CD4-positive, alpha-beta T cell (primary cell): ENCODE measurements around the gene RLBP1. TPM values are rescaled to one million over a fixed set of nuclear protein-coding genes. Genes with fewer than 3 reads are reported as not detected.

ENCODE experiments used
- ATAC-seq: fragments of 200-7000 bp; cut with Tn5 transposase; one replicate; pipeline ENCODE4 v1.10.0; 2022; ENCODE audit warnings: mild to moderate bottlenecking; ENCODE audit not compliant: poor library complexity
- CTCF ChIA-PET: fragments of 350-600 bp; sonication (Branson Sonifier 250); formaldehyde crosslinking; loops from one replicate; lab custom pipeline; 2021; ENCODE audit warnings: antibody characterized with exemption, inconsistent platforms; lab: Charles Lee
- POLR2A ChIA-PET: fragments of 350-600 bp; sonication (Branson Sonifier 250); formaldehyde crosslinking; loops from one replicate; lab custom pipeline; 2021; ENCODE audit warnings: antibody characterized with exemption, inconsistent platforms; lab: Charles Lee
- DNase-seq, 14 experiments: peaks; one replicate each; pipeline ENCODE4 v3.0.0-alpha.2; 2013 to 2020; ENCODE audit warnings: mixed read lengths in 2 of 14
- H3K27ac ChIP-seq, 2 donors: one replicate each; pipeline versions ENCODE4 v1.5.1 to v1.7.0; 2013; ENCODE audit warnings: low read length in 2 of 2, low read depth in 1 of 2, mild to moderate bottlenecking in 1 of 2
- H3K27me3 ChIP-seq, 2 experiments: 1 replicate in 1 of 2; 2 replicates in 1 of 2; pipeline versions ENCODE4 v1.6.1 to v1.7.0; 2013; ENCODE audit warnings: low read length in 2 of 2, control low read depth in 1 of 2, mild to moderate bottlenecking in 1 of 2, moderate library complexity in 1 of 2; ENCODE audit not compliant: insufficient read depth in 2 of 2, control insufficient read depth in 1 of 2
- H3K36me3 ChIP-seq: one replicate; pipeline ENCODE4 v1.6.1; 2013; ENCODE audit warnings: low read length, control low read depth; ENCODE audit not compliant: insufficient read depth
- H3K4me1 ChIP-seq: one replicate; pipeline ENCODE4 v1.6.1; 2013; ENCODE audit warnings: low read length, control low read depth; ENCODE audit not compliant: insufficient read depth
- H3K4me3 ChIP-seq: one replicate; pipeline ENCODE4 v1.5.1; 2013; ENCODE audit warnings: mild to moderate bottlenecking, low read length, moderate library complexity
- H3K9me3 ChIP-seq, 2 experiments: 1 replicate in 1 of 2; 2 replicates in 1 of 2; pipeline versions ENCODE4 v1.6.1 to v1.7.0; 2013; ENCODE audit warnings: low read length in 2 of 2, mild to moderate bottlenecking in 2 of 2, control low read depth in 1 of 2, moderate library complexity in 1 of 2; ENCODE audit not compliant: control insufficient read depth in 1 of 2, insufficient read depth in 1 of 2
- H3K27ac Mint-ChIP-seq: one replicate; pipeline ENCODE4 v1.8.0; 2020; ENCODE audit warnings: mixed read lengths
- H3K27me3 Mint-ChIP-seq: one replicate; pipeline ENCODE4 v1.8.0; 2021; ENCODE audit warnings: mixed read lengths
- H3K36me3 Mint-ChIP-seq: one replicate; pipeline ENCODE4 v1.8.0; 2021; ENCODE audit warnings: low read depth, mixed read lengths
- H3K4me1 Mint-ChIP-seq: one replicate; pipeline ENCODE4 v1.8.0; 2021; ENCODE audit warnings: low read depth, mixed read lengths
- H3K4me3 Mint-ChIP-seq: one replicate; pipeline ENCODE4 v1.8.0; 2020; ENCODE audit warnings: mild to moderate bottlenecking, mixed read lengths
- H3K9me3 Mint-ChIP-seq: one replicate; pipeline ENCODE4 v1.8.0; 2020; ENCODE audit warnings: mixed read lengths
- CTCF ChIP-seq: fragments of 200-600 bp; IDR thresholded peaks from one replicate; pipeline ENCODE4 v1.8.0; 2022; ENCODE audit warnings: antibody characterized with exemption, mild to moderate bottlenecking
- intact Hi-C, 2 experiments: fragments of 100-400 bp; cut with DNase I in 1 of 2; cut with micrococcal nuclease in 1 of 2; formaldehyde crosslinking; loops; one replicate each; pipeline versions ENCODE4 v1.15.1 to v1.9.0; 2023 to 2025; cut with DNase I, micrococcal nuclease
- total RNA-seq, 174 experiments: library from RNA in 2 of 174; stranded (reverse) in 2 of 174; gene quantifications; one replicate each; pipeline ENCODE4 v1.2.3 and lab custom pipeline; 2021 to 2026

Gene RLBP1
- total RNA-seq, 2 experiments from 2014 or later = not detected

DNA sequence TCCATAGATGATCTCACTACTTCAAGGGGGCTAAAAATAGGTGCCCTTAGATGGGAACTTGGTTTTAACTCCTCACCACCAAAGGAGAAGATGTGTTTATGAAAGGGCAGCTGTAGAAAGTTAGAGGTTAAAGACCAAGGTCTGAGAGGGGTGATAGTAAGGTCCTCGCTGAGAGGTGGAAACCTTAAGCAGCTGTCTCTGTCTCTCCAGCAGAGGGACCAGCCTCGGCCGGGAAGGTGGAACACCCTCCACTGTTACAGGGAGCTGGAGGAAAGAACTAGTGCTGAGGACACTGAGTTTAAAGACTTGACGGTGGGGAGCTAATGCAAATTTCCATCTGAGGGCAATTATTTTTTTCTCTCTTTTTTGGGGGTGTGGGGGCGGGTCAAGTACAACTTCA lies 8.9 kb upstream of the RLBP1 start:
- Mint-ChIP-seq H3K9me3 (no peaks in the 10 kb centered on the region), H3K4me3 (no peak overlapping the region), H3K36me3 (no peaks in the 10 kb centered on the region), H3K27ac (no peak overlapping the region), H3K4me1 (no peaks in the 10 kb centered on the region), H3K27me3 (peaks cover 29% of the 10 kb centered on the region)
- ChIA-PET POLR2A (no interaction called here), CTCF (no interaction called here)
- no peak for DNase-seq
- H3K27me3 ChIP-seq = peaks cover 3 to 6% of the 10 kb centered on the region in 2 experiments
- H3K9me3 ChIP-seq = no peaks in the 10 kb centered on the region
- no peaks in the 10 kb centered on the region for H3K4me1 ChIP-seq
- intact Hi-C loops = no loop called here
- H3K27ac ChIP-seq = no peak overlapping the region
- H3K36me3 ChIP-seq = no peaks in the 10 kb centered on the region
- no peak for TF ChIP-seq CTCF
- ATAC-seq = no peak
- H3K4me3 ChIP-seq = no peak overlapping the region

DNA sequence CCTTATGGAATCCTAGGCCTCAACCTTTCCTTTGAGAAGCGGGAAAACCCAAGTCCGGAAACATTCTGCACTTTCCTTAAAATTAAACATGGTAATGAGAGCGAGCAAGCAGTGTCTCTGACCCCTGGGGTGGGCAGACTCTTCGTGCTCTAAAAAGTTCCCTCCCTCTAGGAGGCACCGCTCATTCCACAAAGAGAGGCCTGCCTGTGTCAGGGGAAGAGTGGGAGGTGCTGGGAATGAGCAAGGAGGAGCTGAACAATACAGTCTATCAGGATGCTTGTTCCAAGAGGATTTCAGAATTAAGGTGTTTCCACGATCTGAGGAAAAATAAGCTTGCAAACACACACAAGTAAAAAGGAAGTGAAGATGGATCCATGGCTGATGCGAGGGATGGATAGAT lies 6.0 kb upstream of the RLBP1 start:
- Mint-ChIP-seq H3K9me3 (no peaks in the 10 kb centered on the region), H3K4me3 (no peak overlapping the region), H3K27me3 (peaks cover 19% of the 10 kb centered on the region), H3K27ac (no peak overlapping the region), H3K36me3 (no peaks in the 10 kb centered on the region), H3K4me1 (no peaks in the 10 kb centered on the region)
- TF ChIP-seq CTCF = no peak
- H3K4me3 ChIP-seq = no peak overlapping the region
- DNase-seq (no peak), ATAC-seq (no peak)
- no peak overlapping the region for H3K27ac ChIP-seq
- H3K36me3 ChIP-seq = no peaks in the 10 kb centered on the region
- intact Hi-C loops = no loop called here
- no peaks in the 10 kb centered on the region for H3K9me3 ChIP-seq
- no peaks in the 10 kb centered on the region for H3K4me1 ChIP-seq
- CTCF ChIA-PET = no interaction called here
- POLR2A ChIA-PET = no interaction called here
- H3K27me3 ChIP-seq = peaks cover 0 to 6% of the 10 kb centered on the region in 2 experiments

DNA sequence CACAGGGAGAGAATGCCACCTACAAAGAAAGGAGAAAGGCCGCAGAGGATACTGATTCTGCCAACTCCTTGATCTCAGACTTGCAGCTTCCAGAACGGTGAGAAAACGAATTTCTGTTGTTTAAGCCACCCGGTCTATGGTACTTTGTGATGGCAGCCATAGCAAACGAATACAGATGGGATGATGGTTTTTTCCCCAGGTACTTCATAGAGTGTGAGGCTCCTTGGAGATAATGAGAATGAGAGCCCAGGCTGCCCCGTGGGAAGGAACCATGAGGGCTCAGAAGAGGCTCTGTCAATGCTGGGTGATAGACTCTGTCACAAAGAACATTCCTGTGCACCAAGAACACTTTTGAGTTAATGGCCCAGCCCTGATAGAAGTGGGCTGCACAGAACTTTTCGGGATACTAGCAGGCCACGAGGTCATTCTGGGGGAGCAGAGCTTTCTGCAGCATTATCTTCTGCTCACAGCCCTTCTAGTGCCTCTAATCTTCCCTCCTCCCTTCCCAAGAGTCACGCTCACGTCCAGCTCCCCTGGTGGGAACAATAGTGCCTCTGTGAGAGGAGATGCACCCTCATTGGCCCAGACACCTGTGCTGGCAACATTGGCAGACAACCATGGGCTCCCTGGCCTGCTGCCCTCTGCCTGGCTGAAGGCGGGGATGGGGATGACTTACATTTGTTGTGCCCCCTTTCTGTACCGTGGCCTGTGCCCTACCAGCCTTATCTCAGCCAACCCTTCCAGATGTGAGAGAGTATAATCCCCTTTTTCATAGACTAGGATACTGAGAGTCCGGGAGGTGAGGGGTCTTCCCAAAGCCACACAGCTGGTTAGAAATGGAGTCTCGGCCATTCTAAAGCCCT lies 5.2 kb upstream of the RLBP1 start:
- no peak overlapping the region for H3K4me3 ChIP-seq
- POLR2A ChIA-PET = no interaction called here
- no peak overlapping the region for H3K4me3 Mint-ChIP-seq
- intact Hi-C loops = no loop called here
- ATAC-seq = no peak
- no peaks in the 10 kb centered on the region for H3K36me3 ChIP-seq
- H3K9me3 ChIP-seq = no peaks in the 10 kb centered on the region
- DNase-seq = no peak
- no peaks in the 10 kb centered on the region for H3K27me3 ChIP-seq
- H3K4me1 Mint-ChIP-seq = no peaks in the 10 kb centered on the region
- no peaks in the 10 kb centered on the region for H3K36me3 Mint-ChIP-seq
- CTCF ChIA-PET = interaction anchor here (1.7 kb wide), 1 partner anchor 20 kb away, joined by 5 read pairs; no protein-coding TSS in a partner anchor
- no peak overlapping the region for H3K27ac Mint-ChIP-seq
- H3K27ac ChIP-seq = no peak overlapping the region
- H3K4me1 ChIP-seq = no peaks in the 10 kb centered on the region
- H3K9me3 Mint-ChIP-seq = no peaks in the 10 kb centered on the region
- TF ChIP-seq CTCF = no peak
- peaks cover 15% of the 10 kb centered on the region for H3K27me3 Mint-ChIP-seq
